NOMO-1 (cell line): ENCODE data around the gene AKR7A2.
A peak's percentile ranks its signal among the peaks of the same experiment; 100 is the strongest.

Source experiments
- DNase-seq, 2 experiments: peaks; one replicate each; lab custom pipeline; 2025; ENCODE audit not compliant: unreplicated experiment in 2 of 2; lab: John Stamatoyannopoulos, UW

Gene AKR7A2

DNA sequence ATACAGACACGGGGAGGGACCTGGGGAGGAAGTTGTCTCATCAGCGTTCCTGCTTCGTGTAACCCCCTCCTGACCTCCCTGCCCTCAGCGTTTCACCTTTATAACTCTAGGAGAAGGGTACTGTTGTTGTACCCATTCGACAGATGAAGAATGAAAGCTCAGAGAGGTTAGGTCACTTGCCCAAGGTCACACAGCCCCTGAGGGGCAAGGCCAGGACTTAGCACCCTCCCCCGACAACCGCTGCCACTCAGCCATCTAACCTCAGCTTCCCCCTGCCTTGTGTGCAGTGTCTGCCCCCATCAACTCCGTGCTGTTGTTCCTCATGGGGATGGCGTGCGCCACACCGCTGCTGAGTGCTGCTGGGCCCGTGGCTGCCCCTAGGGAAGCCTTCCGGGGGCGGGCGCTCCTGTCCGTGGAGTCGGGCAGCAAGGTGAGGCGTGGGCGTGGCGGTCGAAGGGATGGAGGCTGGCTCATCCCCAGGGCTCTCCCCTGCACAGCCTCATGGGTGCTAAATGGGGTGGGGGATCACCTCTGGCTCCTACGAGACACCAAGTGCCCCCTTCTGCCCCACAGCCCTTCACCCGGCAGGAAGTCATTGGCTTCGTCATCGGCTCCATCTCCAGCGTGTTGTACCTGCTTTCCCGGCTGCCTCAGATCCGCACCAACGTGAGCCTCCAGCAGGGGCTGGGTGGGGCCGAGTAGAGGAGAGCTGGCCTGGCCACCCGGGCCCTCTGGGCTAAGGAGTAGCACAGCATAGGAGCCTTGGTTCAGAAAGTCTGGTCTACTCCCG lies 14.2 kb upstream of the AKR7A2 start:
- DNase-seq = peak in 1 of 2 experiments; percentile 8

DNA sequence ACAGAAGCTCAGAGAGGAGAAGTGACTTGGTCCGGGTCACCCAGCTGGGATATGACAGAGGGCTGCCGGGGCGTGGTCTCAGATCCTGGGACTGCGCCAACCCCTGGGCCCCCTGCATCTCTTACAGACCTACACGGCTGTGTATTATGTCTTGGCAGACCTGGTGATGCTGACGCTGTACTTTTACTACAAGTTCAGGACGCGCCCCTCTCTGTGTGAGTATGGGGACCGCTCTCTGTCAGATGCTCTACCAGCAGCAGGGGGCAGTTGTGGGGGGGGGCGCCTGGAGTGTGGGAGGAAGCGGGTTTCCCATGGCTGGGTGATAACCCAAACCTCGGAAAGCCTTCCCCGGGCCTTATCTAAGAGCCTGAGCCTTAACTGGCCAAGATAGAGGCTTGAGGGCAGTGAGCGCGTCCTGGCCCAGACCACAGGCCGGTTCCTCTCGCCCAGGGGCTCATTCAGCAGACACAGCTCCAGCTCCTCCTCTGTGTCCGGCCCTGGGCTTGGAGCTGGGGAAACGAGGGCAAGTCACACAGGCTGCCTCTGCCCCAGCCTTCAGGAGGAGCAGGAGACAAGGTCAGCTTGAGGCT lies 13.5 kb upstream of the AKR7A2 start:
- DNase-seq = no peak

DNA sequence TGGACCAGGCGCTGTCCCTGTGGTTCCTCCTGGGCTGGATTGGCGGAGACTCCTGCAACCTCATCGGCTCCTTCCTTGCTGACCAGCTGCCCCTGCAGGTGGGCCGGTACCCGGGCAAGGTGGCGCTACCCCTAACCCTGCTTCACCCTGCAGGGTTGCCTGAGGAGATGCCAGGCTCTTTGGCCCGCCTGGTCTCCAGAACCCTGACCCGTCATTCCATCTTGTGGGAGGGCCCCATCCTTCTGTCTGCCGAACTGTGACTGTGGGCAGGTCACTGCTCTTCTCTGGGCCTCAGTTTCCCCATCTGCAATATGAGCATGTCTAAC lies 12.7 kb upstream of the AKR7A2 start:
- no peak for DNase-seq

DNA sequence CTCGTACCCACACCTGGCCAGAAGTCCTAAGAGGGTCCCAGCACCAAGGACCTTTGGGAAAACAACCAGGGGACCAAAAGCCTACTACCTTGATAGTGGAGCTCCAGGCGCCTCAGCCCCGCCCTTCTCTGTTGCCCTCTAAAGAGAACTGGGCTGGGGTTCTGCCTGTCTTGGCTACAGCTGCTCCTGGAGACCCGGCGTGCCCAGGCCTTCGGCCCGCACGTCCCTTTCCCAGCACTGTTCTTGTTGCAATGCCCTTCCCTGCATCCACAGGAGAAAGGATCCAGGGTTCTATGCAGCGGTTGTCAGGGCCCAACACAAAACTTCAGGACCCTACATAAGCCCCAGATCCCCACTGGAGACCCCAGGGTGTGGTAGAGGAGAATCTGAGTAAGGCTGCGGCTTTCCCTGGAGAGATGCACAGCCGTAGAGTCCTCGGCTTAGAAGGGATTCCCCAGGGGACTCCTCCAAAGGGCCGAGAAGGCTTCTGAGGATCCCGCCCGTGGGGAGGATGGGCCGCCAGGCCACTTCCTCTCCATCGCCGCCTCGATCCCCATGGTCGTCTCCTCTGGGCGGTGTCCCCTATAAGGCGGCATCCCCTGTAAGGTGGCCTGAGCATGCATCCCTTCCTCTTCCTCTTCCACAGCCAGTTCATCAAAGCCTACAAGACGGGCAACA lies 12.2 kb upstream of the AKR7A2 start:
- DNase-seq = no peak

DNA sequence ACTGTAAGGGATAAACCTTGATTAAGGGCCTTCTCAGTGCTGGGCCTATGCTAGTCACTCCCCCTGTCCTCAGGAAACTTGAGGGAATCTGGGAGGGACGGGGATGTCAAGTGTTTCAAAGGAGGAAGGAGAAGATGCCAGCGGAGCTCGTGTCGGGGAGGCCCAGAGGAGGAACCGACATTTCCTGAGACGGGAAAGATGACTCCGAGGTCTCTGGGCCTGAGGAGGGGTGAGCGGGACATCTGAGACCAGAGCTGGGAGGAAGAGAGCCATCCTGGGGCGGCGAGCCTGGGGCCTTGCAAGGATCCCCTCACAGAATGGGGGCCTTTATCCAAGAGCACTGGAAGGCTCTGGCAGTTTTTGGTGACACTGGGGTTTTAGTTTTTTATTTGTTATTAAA lies 10.5 kb upstream of the AKR7A2 start:
- DNase-seq = no peak

DNA sequence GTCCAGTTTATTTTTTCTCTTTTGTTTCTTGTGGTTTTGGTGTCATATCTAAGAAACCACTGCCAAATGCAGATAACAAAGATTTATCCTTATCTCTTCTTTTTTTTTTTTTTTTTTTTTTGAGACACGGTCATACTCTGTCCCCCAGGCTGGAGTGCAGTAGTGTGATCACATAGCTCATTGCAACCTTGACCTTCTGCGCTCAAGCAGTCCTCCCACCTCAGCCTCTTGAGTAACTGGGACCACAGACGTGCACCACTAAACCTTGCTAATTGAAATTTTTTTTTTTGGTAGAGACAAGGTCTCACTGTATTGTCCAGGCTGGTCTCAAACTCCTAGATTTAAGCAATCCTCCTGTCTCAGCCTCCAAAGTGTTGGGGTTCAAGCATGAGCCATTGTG lies 9.1 kb upstream of the AKR7A2 start:
- DNase-seq = no peak

DNA sequence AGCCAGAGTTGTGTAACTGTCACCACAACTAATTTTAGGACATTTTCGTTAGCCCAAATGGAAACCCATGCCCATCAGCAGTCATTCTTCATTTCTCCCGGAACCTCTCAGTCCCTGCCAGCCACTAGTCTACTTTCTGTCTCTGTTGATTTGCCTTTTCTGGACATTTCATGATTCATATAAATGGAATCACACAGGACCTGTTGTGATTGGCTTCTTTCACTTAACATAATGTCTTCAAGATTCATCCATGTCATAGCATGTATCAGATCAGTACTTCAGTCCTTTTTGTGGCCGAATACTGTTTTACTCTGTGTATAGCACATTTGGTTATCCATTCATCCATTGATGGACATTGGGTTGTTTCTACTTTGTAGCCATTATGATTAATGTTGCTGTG lies 7.3 kb upstream of the AKR7A2 start:
- DNase-seq = peak; percentile 67 to 88

DNA sequence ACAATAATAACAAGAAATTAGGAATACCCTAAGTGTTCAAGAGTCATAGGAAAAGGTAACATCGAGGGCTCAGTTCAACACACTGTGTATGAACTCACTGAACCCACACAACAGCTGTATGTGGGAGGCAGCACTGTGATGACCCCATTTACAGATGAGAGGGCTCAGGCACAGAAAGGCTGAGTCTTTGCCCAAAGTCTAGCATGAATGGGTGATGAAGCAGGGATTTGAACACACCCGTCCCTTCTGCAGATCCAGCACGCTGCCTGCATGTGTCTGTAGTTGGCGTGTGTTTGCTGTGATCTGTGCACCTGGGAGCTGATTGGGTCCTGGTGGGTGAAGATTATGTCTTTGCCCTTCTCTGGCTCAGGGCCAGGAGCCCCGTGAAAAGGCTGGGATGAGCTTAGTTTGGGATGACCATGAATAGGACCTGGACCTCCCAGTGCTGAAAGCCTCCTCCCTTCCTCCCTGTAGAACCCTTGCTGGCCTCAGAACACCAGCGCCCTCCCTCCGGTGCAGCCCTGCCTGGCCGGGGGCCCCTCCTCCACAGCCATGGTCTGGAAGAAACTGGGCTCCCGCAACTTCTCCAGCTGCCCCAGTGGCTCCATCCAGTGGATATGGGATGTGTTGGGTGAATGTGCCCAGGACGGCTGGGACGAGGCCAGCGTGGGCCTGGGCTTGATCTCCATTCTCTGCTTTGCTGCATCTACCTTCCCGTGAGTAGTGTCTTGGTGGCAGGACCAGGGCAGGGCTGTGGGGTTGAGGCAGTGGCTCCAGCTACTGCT lies 5.4 kb upstream of the AKR7A2 start:
- no peak for DNase-seq

DNA sequence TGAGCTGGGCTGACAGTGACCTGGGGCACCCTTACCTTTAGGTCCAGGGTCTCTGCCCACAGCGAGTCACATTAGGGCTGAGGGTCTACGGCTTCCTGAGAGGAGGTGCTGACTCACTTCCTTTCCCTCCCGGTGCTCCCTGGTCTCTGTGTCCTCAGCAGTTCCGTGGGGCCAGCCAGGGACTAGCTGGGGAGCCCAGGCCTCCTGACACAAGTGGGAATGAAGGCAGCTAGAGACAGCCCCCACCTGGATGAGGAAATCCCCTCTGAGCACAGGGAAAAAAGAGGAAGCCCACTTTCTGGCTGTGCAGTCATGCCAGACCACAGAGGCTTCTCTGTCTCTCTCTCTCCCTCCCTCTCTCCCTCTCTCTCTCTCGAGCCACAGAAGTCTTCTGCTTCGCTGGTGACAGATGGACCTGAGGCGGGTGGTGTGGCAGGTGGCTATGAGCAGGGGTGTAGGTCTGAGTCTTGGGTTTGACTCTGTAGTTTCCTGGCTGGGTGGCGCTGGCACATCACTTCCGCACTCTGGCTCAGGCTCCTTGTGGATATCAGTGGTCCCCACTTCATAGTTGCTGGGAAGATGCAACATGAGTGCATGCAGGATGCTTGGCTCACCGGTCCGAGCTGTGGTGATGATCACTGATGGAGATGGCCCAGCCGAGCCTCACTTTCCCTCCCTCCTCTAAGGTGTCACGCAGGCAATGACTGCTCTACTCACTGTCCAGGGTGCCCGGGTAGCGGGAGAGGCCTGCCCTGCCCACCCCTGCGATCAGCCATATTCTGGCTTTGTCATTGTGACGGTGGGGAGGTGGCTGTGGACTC lies 3.6 kb upstream of the AKR7A2 start:
- peak; percentile 73 to 76 for DNase-seq

DNA sequence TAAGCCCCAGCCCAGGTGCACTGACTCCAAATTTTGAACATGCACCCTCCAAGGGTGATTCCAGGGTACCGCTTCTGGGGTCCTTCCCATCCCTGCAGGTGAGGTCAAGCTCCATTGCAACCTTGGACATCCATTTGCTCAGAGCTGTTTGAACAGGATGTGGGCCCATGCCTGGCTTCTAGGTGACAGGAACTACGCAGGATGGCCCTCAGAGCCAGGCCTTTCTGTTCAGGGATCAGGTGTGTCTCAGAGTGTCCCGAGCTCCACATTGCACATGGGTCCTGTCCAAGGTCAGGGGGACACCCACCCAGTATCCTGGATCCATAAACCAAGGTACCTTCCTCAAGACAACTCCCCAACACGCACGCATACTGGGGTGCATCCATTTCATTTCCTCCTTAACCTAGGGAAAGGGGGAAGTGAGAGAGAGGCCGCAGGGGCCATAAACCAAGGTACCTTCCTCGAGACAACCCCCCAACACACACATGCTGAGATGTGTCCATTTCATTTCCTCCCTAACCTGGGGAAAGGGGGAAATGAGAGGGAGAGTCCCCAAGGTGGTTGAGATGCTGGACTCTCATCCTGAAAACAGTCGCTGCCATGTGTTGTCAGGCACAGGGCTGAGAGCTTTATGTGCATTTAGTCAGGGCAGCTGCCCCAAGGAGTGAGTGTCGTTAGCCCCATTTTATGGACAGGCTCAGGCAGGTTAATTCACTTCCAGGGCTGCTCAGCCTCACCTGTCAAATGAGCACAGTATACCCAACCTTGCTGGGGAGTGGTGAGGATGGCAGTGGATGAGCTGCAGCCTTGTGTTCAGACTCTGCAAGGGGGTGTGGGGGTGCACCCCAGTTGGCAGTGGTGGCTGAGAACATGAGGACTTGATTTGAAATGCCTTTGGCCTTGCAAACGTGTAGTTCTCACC lies 2.3 kb upstream of the AKR7A2 start:
- peak; percentile 37 to 56 for DNase-seq

DNA sequence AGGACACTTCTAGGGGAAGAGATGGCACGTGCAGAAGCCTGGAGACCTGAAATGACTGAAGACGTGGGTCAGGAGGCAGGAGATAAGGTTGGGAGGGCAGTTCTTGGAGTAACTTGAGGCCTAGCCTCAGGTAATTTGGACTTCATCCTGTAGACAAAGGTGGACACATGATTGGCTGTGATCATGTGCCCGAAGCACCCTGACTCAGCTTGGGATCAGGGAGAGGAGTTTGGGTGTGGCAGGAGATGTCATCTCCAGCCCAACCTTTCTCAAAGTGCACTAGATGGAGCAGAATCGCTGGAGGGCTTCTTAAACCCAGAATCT lies 1.7 kb upstream of the AKR7A2 start:
- no peak for DNase-seq

DNA sequence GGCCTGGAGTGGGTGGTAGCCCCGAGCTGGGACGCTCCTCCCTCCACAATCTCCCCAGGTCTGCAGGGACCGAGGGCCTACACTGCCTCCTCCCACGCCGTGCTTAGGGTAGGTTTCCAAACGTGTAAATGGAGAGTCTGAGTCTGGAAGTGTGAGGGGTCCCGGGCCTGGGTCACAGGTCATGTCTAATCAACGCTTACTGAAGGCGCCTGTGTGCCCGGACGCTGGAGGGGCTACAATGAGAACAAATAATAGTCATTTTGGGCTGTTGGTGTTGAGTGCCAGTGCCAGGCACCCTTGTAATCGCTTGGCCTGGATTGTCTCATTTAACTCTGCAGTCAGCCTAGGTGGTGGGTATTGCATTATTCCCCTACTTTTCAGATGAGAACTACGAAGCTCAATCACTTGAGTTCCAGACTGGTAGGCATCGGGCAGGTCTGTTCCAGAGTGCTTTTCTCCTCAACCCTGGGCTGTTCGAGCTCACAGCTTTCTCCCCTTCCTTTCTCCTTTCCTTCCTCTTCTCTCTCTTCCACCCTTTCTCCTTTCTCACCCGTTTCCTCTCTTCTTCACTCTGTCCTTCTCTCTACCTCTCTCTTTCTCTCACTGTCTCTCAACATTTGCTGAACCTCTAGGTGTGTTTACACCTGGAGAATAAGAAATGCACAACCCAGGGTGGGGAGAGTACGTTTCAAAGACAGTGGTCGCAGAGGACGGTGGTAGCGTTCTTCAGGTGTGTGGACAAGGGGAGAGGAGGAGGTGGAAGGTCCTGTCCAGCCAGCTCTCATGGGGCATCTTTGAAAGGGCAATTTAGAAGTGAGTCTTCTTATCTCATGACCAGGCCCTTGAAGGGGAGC lies 1.1 kb upstream of the AKR7A2 start:
- DNase-seq = peak in 1 of 2 experiments; percentile 25

DNA sequence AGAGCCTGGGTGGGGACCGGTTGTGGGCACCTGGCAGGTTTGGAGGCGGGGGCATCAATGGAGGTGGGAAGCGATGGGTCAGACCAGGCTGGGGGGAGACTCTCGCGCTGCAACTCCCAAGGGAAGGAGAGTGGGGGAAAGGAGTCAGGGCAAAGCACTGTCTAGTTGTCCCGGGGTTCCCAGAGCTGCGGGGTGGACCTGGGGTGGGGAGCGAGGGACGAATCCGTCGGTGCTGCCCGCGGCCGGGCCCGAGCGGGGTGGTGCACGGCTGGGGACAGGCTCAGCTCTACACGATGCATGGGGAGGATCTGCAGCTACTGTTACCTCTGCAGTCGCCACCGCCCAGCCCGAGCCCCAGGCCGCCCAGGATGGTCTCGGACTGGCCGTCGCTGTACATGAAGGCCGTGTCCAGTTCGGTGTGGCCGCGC lies 427 bp downstream of the AKR7A2 start:
- DNase-seq = no peak

DNA sequence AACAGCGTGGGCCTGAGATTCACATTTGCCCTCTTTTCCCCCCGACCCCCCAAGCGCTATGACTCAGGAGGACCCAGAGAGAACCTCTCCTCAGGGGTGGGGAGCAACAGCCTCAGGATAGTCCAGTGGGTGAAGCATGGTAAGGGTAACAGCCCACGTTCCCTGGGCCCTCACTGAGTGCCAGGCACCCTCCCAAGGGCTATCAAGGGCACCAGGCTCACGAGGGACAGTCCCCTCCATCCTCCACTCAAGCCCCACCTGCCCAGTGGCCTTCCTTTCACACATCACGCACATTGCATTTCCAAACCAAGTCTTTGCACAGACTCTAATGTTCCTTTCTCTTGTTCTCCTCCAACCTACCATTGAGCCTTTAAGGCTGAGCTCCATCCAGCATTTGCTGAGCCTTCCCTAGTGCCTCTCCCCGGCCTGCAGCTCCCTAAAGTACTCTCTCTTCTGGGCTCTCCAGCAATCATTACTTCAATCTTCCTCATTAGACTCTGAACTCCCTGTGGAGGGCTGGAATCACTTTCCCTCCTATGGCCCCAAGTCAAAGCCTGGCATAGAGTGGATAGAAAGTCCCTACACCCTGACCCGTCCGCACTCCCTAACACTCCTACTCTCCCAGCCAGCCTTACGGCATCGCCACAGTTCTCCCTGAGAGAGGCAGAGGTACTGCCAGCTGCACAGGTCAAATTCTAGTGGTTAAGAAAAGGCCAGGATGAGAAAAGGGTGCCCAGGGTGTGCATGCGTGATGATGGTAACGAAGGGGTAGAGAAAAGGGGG lies 1.0 kb downstream of the AKR7A2 start:
- DNase-seq = peak in 1 of 2 experiments; percentile 8

DNA sequence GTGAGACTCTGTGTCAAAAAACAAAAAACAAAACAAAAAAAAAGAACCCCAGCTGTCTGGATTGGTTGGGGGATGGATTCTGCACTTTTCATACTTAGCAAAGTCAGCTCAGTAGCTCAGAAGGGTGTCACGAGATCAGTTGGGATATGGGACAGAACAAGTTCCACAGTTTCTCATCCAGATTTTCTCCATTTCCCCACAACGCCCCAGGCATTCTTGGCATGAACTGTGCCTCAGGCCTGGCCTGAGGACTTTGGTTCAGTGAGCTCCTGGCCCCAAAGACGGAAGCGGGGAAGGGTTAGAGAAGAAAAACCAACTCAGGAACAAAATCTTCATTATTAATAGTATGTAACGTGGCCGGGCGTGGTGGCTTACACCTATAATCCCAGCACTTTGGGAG lies 1.9 kb downstream of the AKR7A2 start:
- DNase-seq = no peak

DNA sequence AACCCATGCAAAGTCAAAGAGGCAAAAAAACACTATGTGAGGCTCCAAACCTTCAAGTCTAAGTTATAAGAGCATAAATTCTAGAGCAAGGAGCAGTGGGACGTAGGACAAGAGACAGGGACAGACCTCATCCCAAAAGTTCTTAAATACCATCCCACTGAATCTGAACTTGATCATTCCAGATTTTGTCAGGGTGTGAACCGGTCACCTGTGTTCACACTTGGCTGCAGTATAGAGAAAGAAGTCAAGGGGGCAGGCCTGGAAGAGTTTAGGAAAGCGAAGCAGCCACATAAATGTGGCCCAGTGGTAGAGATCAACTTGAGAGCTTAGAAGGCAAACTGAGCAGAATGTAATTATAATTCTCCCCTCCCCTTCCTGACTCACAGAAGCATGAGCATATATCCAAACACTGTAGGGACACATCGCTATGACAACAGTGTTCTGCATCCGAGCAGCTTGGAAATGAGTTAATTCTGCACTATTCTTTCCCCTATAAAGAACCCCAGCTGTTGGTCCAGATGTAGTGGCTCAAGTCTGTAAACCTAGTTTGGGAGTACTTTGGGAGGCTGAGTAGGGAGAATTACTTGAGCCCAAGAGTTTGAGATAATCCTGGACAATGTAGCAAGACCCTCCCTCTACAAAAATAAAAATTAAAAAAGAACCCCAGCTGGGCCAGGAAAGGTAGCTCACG lies 2.7 kb downstream of the AKR7A2 start:
- DNase-seq = no peak

DNA sequence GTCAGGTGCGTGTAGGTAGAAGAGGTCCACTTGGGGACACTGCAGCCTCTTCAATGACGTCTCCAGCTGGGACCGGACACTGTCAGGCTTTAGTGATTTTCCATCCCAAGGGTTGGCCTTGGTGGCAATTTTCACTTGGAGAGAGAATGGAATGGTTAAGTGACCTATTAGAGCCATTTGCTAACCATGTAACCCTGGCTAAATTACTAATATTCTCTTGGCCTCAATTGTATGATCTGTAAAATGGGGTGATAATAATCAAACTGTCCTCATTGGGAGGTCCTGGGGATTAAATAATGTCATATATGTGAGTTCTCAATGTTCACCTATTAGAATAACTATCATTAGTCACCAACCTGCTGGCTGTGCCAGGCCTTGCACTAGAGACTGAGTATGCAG lies 3.4 kb downstream of the AKR7A2 start:
- no peak for DNase-seq
